Naive B cell (primary cell): ENCODE data around the gene ANKRD22. TPM values are rescaled to one million over a fixed set of nuclear protein-coding genes. Genes with fewer than 3 reads are reported as not detected.

Experiments used
- ATAC-seq, 2 donors: fragments of 150-1000 bp; cut with Tn5 transposase; 2 replicates each; pipeline ENCODE4 v1.10.0; 2021; ENCODE audit warnings: low read depth in 2 of 2, mild to moderate bottlenecking in 2 of 2, moderate library complexity in 2 of 2
- DNase-seq: peaks from one replicate; pipeline ENCODE4 v3.0.0; 2022
- H3K27ac Mint-ChIP-seq, 6 donors: one replicate each; pipeline ENCODE4 v1.8.0; 2020 to 2022; ENCODE audit warnings: mild to moderate bottlenecking in 6 of 6, mixed read lengths in 6 of 6, moderate library complexity in 5 of 6, inconsistent platforms in 2 of 6
- H3K27me3 Mint-ChIP-seq, 3 donors: one replicate each; pipeline ENCODE4 v1.8.0; 2021 to 2022; ENCODE audit warnings: mixed read lengths in 3 of 3, mild to moderate bottlenecking in 1 of 3
- H3K36me3 Mint-ChIP-seq, 2 donors: one replicate each; pipeline ENCODE4 v1.8.0; 2020 to 2022; ENCODE audit warnings: mixed read lengths in 2 of 2, inconsistent platforms in 1 of 2, mild to moderate bottlenecking in 1 of 2
- H3K4me1 Mint-ChIP-seq, 3 donors: one replicate each; pipeline ENCODE4 v1.8.0; 2020 to 2022; ENCODE audit warnings: mixed read lengths in 3 of 3, inconsistent platforms in 1 of 3, mild to moderate bottlenecking in 1 of 3, moderate library complexity in 1 of 3
- H3K4me3 Mint-ChIP-seq, 8 donors: one replicate each; pipeline ENCODE4 v1.8.0; 2020 to 2022; ENCODE audit warnings: mild to moderate bottlenecking in 8 of 8, mixed read lengths in 8 of 8, moderate library complexity in 8 of 8, inconsistent platforms in 2 of 8
- H3K9me3 Mint-ChIP-seq, 7 donors: one replicate each; pipeline ENCODE4 v1.8.0; 2020 to 2022; ENCODE audit warnings: mixed read lengths in 7 of 7, mild to moderate bottlenecking in 5 of 7, inconsistent platforms in 2 of 7, moderate library complexity in 1 of 7
- polyA plus RNA-seq, 6 donors: library from polyadenylated mRNA; unstranded; fragments of 300-500 nt; fragmentation: Illumina TruSeq; gene quantifications; one replicate each; pipeline ENCODE4 v1.2.3, GENCODE V29; 2021; ENCODE audit warnings: low read depth in 6 of 6

The ANKRD22 gene
- polyA plus RNA-seq, 6 donors from 2014 or later = not detected

- no peak overlapping the region for H3K27ac Mint-ChIP-seq
- no peak for DNase-seq
- no peak overlapping the region for H3K4me3 Mint-ChIP-seq
- peaks cover 0 to 8% (median 5%) of the 10 kb centered on the region in 3 donors for H3K27me3 Mint-ChIP-seq
- H3K36me3 Mint-ChIP-seq = no peaks in the 10 kb centered on the region
- no peak for ATAC-seq
- no peaks in the 10 kb centered on the region for H3K9me3 Mint-ChIP-seq
- H3K4me1 Mint-ChIP-seq = no peaks in the 10 kb centered on the region
Measured at GRCh38 chr10:88792661-88793060, 59.0 kb downstream of the ANKRD22 start.

DNA sequence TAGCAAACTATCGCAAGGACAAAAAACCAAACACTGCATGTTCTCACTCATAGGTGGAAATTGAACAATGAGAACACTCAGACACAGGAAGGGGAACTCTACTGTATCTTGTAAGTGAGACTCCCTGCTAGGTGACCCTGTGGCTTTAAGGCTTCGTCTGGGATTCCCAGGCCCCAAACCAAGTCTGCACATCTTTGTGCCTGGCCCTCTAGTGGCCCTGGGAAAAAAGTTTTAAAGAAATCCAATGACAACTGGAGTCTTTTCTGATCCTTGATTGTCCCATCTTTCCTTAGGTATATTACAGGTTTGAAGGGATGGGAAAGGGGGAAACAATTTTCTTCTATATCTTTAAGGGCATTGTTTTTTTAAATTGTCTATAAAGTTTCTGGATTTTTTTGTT is 59.7 kb downstream of the ANKRD22 start:
- no peaks in the 10 kb centered on the region for H3K4me1 Mint-ChIP-seq
- H3K27ac Mint-ChIP-seq = no peak overlapping the region
- no peak overlapping the region for H3K4me3 Mint-ChIP-seq
- H3K9me3 Mint-ChIP-seq = no peaks in the 10 kb centered on the region
- peaks cover 0 to 8% (median 5%) of the 10 kb centered on the region in 3 donors for H3K27me3 Mint-ChIP-seq
- no peak for DNase-seq
- H3K36me3 Mint-ChIP-seq = no peaks in the 10 kb centered on the region
- peak in 1 of 2 donors; percentile 30 for ATAC-seq

GRCh38 chr10:88788924-88789323 is 62.7 kb downstream of the ANKRD22 start:
- no peak for ATAC-seq
- H3K4me3 Mint-ChIP-seq = no peak overlapping the region
- H3K9me3 Mint-ChIP-seq = no peaks in the 10 kb centered on the region

GRCh38 chr10:88787463-88787862 is 64.2 kb downstream of the ANKRD22 start:
- ATAC-seq (no peak), DNase-seq (no peak)
- Mint-ChIP-seq H3K27me3 (no peaks in the 10 kb centered on the region), H3K36me3 (no peaks in the 10 kb centered on the region), H3K4me1 (no peaks in the 10 kb centered on the region), H3K9me3 (no peaks in the 10 kb centered on the region), H3K27ac (no peak overlapping the region), H3K4me3 (no peak overlapping the region)

More at GRCh38 chr10:88788924-88789323, 62.7 kb downstream of the ANKRD22 start:
- Mint-ChIP-seq H3K36me3 (no peaks in the 10 kb centered on the region), H3K4me1 (no peaks in the 10 kb centered on the region), H3K27me3 (no peaks in the 10 kb centered on the region), H3K27ac (no peak overlapping the region)
- no peak for DNase-seq

- Mint-ChIP-seq H3K36me3 (no peaks in the 10 kb centered on the region), H3K4me1 (no peaks in the 10 kb centered on the region), H3K27ac (no peak overlapping the region), H3K9me3 (no peaks in the 10 kb centered on the region), H3K27me3 (no peaks in the 10 kb centered on the region), H3K4me3 (no peak overlapping the region)
- DNase-seq (no peak), ATAC-seq (no peak)
Measured at GRCh38 chr10:88786032-88786770, 65.4 kb downstream of the ANKRD22 start.

DNA sequence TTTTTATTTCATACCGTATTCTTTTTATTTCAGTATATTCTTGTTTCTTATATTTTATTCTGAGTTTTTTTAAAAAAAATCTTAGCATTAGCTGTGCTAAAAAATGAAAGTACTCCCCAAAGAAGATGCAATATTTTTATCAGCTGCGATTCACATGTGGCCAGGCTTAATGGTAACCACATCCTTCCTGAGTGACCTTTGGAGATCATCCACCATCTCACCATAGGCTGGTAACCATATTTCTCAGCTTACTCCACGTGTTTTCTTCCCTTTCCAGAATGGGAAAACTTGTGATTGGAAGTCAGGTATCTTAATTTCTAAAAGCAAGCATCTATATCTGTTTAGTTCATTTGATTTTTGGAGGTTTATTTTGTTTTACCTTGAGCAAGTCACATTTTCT is 67.9 kb downstream of the ANKRD22 start:
- Mint-ChIP-seq H3K36me3 (no peaks in the 10 kb centered on the region), H3K27me3 (no peaks in the 10 kb centered on the region), H3K4me3 (no peak overlapping the region), H3K4me1 (no peaks in the 10 kb centered on the region), H3K9me3 (no peaks in the 10 kb centered on the region), H3K27ac (no peak overlapping the region)
- DNase-seq (no peak), ATAC-seq (no peak)

GRCh38 chr10:88782222-88782621 is 69.4 kb downstream of the ANKRD22 start:
- H3K9me3 Mint-ChIP-seq = no peaks in the 10 kb centered on the region
- ATAC-seq (no peak), DNase-seq (no peak)
- H3K4me3 Mint-ChIP-seq = no peak overlapping the region
- no peaks in the 10 kb centered on the region for H3K4me1 Mint-ChIP-seq
- H3K27me3 Mint-ChIP-seq = no peaks in the 10 kb centered on the region
- H3K36me3 Mint-ChIP-seq = no peaks in the 10 kb centered on the region
- no peak overlapping the region for H3K27ac Mint-ChIP-seq

DNA sequence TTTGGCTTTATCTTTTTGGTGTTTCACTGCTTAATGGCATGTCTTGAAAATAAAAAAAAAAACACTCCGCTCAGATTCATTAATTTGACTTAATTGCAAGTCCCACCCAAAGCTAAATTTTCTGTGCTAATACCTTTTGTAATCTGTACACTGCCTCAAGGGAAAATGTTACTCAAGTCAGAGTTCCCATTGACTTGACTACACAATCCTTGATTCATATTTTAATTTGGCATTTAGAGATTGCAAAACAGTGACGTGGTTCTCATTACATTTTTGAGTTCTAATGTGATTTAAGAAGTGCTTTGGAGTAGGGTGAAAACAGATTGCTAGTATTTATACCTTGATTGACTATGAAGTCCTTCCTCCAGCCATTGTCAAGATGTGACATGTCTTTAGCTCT is 70.4 kb downstream of the ANKRD22 start:
- no peak overlapping the region for H3K27ac Mint-ChIP-seq
- ATAC-seq (no peak), DNase-seq (no peak)
- no peaks in the 10 kb centered on the region for H3K9me3 Mint-ChIP-seq
- no peaks in the 10 kb centered on the region for H3K4me1 Mint-ChIP-seq
- H3K4me3 Mint-ChIP-seq = no peak overlapping the region
- no peaks in the 10 kb centered on the region for H3K27me3 Mint-ChIP-seq
- no peaks in the 10 kb centered on the region for H3K36me3 Mint-ChIP-seq

Other genes with a start within 250 kb of the ANKRD22 start
- gene LIPF, start 187.4 kb downstream of the ANKRD22 start, polyA plus RNA-seq = not detected
- not detected for gene LIPK, start 145.6 kb downstream of the ANKRD22 start, polyA plus RNA-seq
- gene LIPN, start 91.8 kb downstream of the ANKRD22 start, polyA plus RNA-seq = under 1 TPM in 2 of 6 donors, not detected in 4; 0.30 to 0.50 TPM
- gene LIPM, start 49.1 kb downstream of the ANKRD22 start, polyA plus RNA-seq = not detected
- 1 to 10 TPM; 3.4 to 7.6 (median 5.0) TPM for gene STAMBPL1, start 28.4 kb upstream of the ANKRD22 start, polyA plus RNA-seq
- gene ACTA2, start 100.9 kb upstream of the ANKRD22 start, polyA plus RNA-seq = 1 to 10 TPM in 1 of 6 donors, under 1 TPM in 3, not detected in 2; 0.44 to 1.4 (median 0.62) TPM
- 1 to 10 TPM in 3 of 6 donors, under 1 TPM in 3; 0.40 to 4.1 (median 0.88) TPM for gene FAS, start 139.0 kb upstream of the ANKRD22 start, polyA plus RNA-seq